Activated CD8-positive, alpha-beta memory T cell treated with anti-CD3 and anti-CD28 coated beads for 48 hours (primary cell): ENCODE data around the gene ABHD17A.

Experiments used
- DNase-seq, 3 experiments: peaks; one replicate each; pipeline ENCODE4 v3.0.0-alpha.2; 2020; ENCODE audit warnings: low read depth in 2 of 3, low spot score in 2 of 3

ABHD17A gene

GRCh38 chr19:1865172-1866010, 19.9 kb downstream of the ABHD17A start:
- DNase-seq = no peak

GRCh38 chr19:1864480-1865171, 20.7 kb downstream of the ABHD17A start:
- DNase-seq = no peak

- peak; percentile 90 to 93 (median 93) for DNase-seq
Observed at GRCh38 chr19:1863638-1864479, 21.4 kb downstream of the ABHD17A start.

GRCh38 chr19:1863328-1863637, 22.0 kb downstream of the ABHD17A start, which contains the start of gene KLF16:
KLF16 (minus strand) TSS chr19:1863579; CDS start chr19:1863497, 82 bp downstream.
- no peak for DNase-seq

GRCh38 chr19:1862424-1863327, 22.6 kb downstream of the ABHD17A start:
- DNase-seq = no peak

- no peak for DNase-seq
Observed at GRCh38 chr19:1862068-1862423, 23.2 kb downstream of the ABHD17A start.

GRCh38 chr19:1861599-1862031, 23.7 kb downstream of the ABHD17A start:
- no peak for DNase-seq

GRCh38 chr19:1860821-1861598, 24.3 kb downstream of the ABHD17A start:
- DNase-seq = no peak

GRCh38 chr19:1860042-1860775, 25.1 kb downstream of the ABHD17A start:
- DNase-seq = no peak

GRCh38 chr19:1859331-1859781, 25.9 kb downstream of the ABHD17A start:
- DNase-seq = no peak

GRCh38 chr19:1858412-1859081, 26.7 kb downstream of the ABHD17A start:
- DNase-seq = no peak

- no peak for DNase-seq
Observed at GRCh38 chr19:1857648-1858326, 27.5 kb downstream of the ABHD17A start.

- DNase-seq = no peak
Observed at GRCh38 chr19:1856698-1857603, 28.3 kb downstream of the ABHD17A start.

GRCh38 chr19:1856345-1856697, 29.0 kb downstream of the ABHD17A start:
- DNase-seq = no peak

- DNase-seq = no peak
Observed at GRCh38 chr19:1855828-1856255, 29.5 kb downstream of the ABHD17A start.

- peak; percentile 69 to 75 (median 69) for DNase-seq
Observed at GRCh38 chr19:1855040-1855827, 30.1 kb downstream of the ABHD17A start.
